DMS79 (cell line): ENCODE measurements around the gene SLC48A1.

ENCODE experiments used
- DNase-seq: peaks from one replicate; lab custom pipeline; 2025; lab: John Stamatoyannopoulos, UW

SLC48A1 gene

DNA sequence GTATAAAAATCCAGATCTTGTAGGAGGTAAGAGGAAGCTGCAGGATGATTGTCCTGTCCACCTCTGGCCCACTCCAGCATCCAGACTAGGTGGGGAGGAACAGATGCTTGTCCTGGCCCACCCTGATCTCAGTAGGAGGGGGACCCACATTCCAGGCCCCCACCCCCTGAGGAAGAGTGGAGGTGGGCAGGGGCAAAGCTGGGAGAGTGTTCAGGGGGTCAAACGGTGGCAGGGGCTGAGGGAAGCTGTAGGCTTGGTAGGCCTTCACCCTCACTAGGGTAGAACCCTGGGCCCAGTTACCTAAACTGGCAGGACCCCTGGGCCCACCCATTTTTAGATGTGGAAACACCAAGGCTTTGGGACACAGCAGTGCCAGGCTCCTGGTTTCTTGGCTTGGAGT is 4.1 kb downstream of the SLC48A1 start:
- DNase-seq, result no peak

DNA sequence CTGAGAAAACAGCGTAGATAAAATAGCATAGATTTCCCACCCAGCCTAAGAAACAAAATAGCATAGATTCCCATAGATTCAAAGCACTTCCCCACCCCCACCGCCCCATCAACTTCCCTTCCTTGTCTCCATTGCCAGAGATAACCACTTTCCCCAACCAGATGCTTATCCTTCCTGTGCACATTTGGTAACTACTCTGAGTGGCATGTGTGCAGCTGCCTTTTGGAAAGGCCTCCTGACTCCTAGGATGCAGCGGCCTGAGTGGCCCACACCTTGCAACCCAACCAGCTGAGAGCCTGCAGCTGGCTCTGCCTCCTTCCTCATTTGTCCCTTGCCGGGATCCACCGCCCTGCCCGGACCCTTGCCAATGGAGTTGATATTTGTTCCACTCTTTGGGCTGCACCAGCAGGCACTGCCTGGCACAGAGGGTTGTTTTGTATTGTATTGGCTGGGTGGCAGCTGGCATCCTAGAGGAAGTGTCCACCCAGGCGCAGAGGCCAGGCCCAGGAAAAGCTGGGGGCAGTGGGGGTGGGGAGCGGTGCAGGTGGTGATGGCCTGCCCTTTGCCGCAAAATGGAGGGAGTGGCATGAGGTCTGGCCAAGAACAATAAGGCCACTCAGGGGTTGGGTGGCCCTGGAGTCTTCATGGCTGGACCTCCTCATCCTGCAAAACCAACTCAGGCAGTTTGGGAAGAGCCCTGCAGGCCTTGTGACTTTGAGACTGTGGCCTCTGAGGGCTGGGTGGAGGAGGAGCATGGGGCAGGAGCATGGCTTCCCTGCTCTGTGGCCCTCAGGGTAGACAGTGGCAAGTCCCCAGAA is 4.9 kb downstream of the SLC48A1 start:
- no peak for DNase-seq

DNA sequence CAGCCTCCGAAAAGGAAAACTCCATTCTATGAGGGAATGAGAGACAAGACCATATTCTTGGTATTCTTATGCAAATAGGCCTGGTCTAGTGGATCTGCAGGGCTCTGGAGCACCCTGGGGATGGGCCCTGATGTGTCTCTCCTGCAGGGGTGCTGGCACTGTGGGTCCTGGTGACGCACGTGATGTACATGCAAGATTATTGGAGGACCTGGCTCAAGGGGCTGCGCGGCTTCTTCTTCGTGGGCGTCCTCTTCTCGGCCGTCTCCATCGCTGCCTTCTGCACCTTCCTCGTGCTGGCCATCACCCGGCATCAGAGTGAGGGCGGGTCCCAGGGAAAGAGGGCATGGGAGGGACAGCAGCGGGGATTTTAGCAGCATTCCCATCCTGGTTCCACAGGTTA is 5.8 kb downstream of the SLC48A1 start:
- DNase-seq, result no peak

DNA sequence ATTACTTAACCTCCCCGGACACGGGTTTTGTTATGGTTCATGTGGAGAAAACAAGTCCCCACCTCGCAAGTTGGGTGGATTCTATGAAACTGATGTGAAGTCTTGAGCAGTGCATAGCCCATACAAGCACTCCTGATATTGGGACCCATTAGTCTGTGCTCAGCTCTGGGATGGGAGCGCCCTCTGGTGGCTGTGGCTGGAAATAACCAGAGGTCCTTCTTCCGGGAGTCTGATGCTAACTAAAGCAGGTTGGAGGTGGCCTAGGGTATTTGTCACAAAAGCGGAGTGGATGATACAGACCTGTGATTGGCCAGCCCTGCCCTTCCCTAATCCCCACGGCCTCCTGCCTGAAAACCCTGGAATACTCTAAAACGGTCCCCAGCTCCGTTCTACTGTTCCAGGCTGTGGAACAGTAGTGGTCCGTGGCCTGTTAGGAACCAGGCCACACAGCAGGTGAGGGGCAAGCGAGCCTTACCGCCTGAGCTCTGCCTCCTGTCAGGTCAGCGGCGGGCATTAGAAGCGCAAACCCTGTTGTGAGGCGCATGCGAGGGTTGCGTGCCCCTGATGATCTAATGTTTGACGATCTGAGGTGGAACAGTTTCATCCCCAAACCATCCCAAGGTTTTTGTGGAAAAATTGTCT is 6.4 kb downstream of the SLC48A1 start:
- peak; percentile 72 for DNase-seq

DNA sequence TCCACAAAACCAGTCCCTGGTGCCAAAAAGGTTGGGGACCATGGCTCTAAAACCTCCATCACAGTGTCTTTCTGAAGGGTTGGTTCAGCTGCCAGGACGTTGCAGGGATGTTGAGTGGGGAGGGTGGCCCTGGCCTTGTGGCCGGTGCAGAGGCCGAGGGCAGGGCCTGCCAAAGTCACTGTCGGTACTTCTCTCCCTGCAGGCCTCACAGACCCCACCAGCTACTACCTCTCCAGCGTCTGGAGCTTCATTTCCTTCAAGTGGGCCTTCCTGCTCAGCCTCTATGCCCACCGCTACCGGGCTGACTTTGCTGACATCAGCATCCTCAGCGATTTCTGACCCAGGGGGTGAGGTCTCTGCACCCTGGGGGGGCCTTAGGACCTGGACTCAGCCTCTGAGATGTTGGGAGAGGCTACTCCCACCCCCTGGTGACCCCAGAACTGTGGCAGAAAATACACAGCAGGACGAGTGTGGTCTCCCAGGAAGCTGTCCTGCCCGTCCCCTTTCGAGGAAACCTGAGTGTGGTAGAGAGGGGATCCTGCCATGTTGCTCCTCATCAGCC is 7.0 kb downstream of the SLC48A1 start:
- no peak for DNase-seq

DNA sequence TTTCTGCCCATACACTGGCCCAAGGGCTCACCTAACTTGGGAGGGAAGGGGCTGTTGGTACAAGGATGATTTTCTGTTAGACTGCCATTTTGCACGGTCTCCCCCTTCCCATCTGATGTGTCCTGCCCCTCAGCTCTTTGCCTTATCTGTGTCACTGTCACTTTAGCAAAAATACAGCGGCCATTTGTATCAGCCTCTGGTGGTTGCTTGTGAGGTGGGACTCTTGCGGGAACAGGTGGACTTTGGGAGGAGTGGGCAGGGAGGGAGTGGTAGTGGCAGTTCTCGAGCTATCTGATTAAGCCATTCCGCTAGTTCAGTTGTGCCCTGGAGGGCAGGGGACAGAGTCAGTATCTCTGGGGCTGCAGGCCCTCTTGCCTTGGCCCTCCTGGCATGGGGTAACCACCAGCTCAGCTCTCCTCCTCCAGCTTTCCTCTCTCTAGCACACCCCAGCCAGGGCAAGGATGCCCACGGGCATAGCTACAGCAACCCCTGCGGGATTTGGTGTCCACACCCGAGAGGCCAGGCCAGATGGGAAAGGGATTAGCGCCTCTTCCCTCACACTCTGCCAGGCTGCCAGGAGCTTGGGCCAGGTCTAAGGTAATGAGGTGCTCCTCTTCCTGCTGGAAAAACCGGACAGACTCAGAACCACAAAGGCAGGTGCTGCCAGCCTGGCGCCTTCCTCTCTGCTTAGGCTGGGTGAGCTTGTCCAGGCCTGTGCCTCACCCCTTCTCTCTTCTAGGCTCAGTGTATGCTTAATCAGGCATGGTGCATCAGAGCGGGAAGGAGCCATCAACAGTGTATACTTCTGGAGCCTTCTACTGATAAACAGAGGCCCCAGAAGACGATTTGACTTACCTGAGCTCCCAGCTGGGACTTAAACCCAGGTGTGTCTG is 8.7 kb downstream of the SLC48A1 start:
- peak; percentile 94 for DNase-seq

DNA sequence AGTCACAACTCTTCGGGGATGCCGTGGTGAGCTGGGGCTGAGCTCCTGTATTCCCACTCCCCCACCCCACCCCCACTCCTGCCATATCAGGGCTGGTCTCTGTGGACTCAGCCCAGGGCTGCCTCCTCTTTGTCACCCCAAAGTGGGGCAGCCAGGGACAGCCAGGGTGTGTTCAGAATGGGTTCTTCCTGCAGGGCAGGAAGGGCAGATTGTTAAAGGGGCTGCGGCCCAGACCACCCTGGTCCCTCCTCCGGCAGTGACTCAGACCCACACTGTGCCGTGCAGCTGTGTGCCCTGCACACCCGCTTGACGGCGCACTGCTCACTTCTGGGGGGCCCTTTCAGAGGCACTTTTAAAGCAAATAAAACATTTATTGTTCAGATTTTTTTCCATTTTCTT is 9.3 kb downstream of the SLC48A1 start:
- DNase-seq, result no peak

DNA sequence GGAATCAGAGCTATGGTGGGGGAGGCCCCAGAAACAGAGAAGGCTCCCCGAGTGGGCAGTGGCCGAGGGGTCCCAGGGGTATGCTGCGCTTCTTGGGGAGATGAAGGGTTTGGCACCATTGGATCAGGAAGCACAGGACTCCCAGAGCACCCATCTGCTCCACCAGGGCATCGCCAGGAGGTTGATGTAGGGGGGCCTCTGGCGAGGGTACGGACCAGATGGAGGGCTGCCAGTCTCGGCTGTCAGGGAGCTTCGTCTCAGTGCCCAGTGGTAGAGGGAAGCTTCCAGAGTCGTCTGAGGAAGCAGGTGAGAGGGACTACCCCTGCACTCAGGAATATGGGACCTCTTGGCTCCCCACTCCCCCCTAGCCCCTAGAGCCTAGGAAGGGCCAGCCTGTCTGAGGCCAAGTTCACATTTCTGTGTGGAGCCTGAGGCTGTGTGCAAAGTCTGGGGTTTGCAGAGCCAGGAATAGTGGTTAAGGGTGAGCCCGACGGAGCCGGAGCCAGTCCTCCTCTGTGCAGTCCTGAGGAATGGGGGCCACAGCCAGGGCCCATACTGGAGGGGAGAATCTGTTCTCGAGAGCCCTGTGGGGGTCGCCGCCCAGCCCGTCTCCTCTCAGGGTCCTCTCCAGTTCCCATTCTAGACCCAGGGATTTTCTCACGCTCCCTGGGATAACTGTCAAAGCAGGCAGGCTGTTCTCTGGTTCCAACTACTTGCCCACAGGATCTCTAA is 10.2 kb downstream of the SLC48A1 start:
- DNase-seq, result no peak

DNA sequence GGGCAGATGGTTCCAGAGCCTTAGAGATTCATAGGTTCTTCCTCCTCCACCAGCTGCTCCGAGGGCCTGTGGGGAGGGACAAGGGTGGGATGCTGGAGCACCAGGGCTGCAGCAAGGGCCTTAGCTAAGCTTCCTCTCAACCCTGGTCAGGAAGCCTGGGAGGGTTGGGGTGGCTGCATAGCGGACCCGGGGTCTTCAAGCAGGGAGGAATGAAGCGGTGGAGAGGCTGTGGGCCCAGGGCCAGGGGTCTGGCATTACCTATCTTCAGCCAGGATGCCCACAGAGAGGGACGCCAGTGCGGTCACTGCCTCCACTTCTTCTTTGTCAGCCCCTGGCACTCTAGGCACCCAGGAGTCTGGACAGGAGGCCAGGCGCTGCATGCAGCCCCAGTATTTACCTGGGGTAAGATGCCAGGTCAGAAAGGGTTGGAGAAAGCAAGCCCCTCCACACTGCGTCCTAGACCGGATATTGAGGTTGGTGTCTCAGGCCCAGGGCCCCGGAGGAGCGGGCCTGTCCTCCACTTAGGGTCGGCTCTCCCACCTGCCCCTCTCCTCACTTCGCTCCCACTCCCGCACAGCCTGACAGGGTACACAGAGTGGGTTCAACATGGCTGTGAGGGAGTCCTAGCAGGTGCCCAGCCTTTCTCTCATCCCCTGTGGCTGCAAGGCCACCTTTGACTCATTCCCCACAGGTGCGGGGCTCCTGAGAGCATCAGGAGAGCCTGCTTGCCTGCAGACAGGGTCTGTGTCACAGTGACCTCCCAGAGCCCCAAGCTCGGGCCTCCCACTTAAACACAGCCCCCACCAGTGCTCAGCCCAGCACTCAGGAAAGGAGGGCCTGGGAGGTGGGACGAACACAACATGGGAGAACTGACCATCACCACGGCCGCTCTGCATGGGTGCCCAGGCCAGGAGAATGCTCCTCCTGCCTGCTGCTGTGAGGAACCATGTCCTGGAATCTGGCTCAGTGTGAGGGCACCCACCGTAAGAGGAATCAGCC is 11.1 kb downstream of the SLC48A1 start:
- DNase-seq, result no peak

DNA sequence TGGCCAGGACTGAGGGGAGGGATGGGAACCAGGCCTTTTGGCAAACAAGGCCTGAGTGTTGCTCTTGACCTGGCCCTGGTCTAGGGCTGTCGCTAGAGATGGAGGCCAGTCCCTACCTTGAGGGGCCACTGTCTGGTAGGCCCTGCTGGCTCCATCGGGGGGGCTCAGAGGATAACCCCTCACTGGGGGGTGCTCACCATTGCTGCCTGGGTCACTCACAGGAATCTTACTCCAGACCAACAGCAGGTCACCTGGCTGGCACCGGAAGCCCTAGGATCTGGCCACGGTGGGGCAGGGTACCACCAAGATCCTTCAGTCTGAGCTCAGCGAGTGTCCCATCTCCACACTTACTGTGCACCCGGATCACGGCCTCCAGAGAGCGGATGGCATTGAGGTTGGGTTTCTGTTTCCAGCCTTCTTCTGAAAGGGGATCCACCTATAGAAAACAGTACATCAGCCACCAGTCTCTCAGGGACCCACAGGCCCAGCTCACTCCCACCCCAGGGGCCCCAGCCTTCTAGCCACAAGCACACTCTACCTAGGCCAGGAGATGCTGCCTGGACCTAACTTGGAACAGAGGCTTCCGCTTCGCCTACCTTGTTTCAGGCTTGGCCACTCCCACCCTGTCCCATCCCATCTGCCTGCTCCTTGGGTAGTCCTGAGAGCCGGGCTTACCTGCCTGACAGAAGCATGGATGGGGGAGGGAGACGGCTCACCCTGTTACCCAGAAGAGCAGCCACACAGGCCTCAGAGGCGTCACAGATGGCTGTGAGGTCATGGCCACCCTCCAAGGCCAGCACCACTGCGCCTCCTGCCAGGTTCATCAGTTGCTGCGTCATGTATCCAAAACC is 12.2 kb downstream of the SLC48A1 start:
- DNase-seq, result no peak

DNA sequence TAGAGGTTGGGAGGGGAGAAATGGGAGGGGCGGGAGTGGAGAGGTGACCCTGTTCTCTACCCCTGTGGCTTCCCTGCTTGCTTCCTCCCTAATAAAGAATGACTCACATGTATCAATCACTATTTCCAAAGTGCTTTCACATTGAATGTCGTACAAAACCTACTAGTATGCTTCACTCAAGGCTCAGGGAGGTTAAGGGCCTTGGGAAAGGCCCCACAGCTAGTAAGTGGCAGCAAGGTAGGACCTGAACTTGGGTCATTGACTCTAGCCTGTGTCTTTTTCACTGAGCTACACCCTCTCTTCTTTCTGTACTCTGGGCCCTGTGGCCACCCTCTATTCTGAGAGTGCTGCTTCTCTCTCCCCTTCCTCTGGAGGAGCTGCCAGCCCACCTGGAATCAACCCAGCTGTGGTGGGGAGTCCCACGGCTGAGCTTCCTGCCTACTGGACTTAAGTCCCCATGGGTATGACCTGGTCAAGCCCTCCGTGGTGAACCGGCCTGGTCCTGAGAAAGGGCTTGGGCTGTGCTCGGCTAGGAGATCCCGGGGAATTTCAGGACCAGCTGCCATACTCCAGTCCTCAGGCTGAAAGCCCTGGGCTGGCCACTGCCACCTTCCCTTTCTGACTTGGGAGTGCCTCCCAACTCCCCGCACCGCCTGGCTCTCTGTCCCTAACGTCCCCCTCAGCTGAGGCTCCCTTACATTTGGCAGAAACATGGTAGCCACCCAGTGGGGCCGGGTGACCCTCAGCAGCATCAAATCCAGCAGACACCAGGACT is 13.0 kb downstream of the SLC48A1 start:
- no peak for DNase-seq

DNA sequence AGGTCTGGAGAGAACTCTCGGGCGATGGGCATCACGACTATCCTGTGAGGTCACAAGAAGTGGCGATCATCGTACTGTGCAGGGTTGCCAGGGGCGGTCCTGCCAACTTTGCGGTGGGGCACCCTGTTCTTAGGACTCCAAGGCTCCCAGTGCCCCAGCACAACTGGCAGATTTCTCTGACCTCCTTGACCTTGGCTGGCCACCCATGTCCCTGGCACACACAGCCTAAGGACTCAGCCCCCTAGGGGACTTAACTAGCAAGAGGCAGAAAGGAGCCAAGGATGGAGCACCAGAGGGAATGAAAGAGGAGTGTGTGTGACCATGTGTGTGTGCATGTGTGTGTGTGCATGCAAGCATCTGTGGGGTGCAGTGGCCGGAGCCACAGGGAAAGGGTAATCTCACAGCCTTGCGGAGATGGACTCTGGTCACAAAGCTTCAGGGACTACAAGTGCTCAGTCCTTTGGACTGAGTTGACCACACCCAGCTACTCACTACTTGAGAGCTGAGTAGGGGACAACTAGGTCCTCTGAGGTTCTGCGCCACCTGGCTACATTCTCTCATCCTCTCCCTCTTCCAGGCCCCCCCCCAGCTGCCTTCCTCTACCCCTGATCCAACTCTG is 13.7 kb downstream of the SLC48A1 start:
- no peak for DNase-seq

DNA sequence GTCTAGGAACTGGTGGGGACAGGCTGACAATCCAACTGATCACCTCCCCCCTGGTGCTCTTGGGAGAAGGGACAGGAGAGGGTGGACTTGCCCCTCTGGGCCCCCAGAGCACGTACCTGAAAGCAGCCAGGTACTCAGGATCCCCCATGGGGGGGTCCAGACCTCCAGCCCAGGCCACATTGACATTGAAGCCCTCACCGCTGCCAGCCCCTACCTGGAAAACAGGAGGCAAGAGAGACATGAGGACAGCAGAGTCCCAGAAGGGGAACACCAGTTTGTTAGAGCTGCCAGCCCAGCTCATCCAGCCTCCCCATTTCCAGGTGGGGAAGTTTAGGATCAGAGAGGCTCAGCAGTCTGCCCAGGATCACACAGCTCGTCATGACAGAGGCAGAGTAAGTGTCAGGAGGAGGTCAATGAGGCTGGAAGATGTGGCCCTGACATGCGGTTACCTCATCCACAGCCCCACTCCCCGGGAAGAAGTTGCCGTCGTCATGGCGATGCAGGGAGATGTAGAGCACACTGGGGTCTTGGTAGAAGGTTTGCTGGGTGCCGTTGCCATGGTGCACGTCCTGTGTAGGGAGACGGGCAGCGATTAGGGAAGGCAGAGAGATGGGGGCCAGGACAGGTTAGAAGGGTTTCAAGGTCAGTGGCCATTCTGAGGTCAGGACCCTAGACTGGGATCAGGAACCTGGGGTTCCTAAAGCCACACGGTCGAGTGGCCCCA is 14.7 kb downstream of the SLC48A1 start:
- DNase-seq, result no peak

DNA sequence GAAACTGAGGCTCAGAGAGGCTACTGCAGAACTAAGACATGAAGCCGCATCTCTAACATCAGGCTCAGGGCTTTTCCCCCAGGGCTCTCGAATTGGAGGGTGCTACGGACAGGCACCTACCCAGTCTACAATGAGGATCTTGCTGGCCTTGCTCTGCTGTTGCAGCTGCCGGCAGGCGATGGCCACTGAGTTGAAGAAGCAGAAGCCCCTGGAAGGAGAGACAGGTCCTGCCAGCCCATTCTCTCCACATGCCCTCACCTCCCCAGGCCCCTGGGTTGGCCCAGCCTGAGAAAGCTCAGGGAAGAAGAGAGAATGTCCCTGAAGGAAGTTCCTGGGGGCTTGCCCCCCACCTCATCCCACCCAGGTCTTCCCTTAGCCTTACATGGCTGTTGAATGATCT is 16.1 kb downstream of the SLC48A1 start:
- DNase-seq, result no peak

DNA sequence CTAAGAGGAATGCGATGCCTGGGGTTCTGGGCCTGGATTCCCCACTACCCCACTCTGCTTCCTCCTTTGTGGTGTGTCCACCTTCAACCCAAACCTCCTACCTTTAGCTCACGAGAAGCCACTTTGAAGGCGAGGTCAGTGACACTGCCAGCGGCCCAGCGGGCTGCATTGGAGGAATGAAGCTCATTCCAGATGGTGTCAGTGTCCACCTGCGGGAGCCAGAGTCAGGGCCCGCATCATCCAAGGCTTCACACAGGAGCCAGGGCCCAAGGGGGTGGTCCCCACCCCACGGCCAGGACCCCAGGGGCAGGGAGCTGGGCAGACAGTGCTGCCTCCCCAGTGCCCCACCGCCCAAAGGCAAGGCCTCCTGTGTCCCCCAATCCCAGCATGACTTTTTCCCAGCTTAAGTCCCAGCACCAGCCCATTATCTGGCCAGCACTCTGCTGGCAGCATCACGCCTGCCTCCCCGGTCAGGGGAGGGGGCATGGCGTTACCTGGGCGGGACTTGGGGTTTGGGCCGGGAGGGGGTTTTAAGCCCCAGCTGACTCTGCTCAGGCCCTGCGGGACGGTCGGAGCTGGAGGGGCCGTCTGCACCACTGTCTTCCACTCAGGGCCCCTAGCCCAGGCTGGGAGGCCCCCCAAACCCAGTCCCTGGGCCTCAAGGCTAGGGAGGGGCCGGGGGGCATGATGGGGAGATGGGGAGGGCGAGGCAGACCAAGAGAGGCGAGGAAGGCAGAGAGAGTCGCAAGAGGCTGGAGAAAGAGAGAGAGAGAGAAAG is 16.9 kb downstream of the SLC48A1 start:
- no peak for DNase-seq

DNA sequence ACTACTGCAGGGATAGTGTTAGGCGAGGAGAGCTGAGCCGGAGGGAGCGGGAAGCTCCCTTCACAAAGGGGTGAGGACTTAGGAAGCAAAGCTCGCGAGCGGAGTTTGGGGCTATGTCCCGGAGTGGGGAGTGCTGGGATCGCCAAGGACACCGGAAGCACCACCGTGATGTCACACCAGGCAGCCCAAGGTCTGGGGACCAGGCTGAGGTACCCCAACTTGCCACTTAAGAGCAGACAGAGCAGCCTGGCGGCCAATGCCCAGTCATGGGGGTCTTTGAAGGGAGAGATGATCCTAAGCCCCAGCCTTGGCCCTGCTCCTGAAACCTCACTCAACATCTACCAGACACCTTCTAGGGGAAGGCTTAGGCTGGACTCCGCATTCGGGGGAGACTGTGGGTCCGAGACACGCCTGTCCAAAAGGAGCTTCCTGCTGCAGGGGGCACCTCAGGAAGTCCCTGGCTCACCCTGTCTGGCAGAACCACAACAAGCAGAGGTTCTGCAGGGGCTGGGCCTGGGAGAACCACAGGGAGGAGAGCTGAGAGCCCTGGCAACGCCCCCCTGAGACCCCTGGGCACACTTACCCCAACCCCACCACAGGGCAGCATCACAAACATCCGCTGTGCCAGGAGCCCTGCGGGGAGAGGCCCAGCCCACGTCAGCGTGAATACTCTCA is 17.8 kb downstream of the SLC48A1 start:
- no peak for DNase-seq
